Measurements from ENCODE around the gene CLK2. TPM values are rescaled to one million over a fixed set of nuclear protein-coding genes. Genes with fewer than 3 reads are reported as not detected.

Gene CLK2
- total and polyA plus RNA-seq, 2 of the 8 experiments (the other 6 are each of a cell fraction or from before 2014, with no cell fraction given), result 62.2 to 76.0 TPM

DNA sequence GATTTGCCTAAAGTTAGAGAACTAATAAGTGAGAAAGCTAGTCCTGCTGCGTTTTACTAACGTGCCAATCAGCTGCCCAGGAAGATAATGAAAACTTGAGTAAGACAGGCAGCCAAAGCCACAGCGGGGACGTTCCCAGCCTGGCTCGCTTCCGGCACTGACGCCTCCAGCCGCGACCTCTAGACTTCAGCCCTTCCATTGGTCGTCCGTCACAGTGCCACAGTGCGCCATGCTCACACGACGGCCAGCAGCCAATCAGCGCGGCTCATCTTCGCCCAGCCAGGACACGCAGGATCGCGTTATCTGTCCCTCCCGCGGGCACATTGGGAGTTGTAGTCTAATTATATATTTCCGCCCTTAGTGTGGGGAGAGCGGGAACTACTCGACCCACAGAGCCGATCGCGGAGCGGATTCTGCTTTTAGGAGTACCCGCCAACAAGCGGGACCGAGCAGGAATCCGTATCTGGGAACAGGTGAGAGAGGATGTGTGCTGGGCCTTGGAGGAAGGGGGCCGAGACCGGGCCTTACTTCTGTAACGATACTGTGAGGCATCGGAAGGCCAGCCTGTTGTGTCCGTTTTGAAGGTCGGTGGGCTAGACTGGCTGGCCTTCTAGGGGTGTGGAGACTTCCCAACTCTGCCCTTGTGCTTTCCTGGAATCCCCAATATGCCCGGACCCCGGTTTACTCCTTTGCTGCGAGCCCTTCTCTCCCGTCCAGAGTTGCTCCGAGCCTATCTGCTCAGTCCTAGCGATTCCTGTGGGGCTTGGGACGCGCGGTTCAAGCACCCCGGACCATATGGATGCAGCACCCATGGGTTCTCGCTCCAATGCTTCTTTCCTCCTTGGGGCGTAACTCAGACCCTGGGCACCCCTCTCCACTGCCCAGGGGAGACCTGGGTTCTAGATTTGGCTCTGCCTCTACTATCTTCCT lies 35.5 kb upstream of the CLK2 start, which contains the start of gene FDPS (continued):
- TF ChIP-seq BRCA1 (IDR thresholded peaks at IDR 0.05; ENCODE audit: low read depth, low read length) (peak; percentile 46; the same call in 1 of the 2 replicates), KDM5A (IDR thresholded peaks at IDR 0.05; ENCODE audit: low read length) (peak; percentile 65; the same call in 1 of the 2 replicates), POLR2AphosphoS5 (IDR thresholded peaks at IDR 0.05; ENCODE audit: low read depth, low read length) (peak; percentile 44), HDAC2 (IDR thresholded peaks at IDR 0.05; ENCODE audit: borderline replicate concordance in 1 of 2, low read depth in 2 of 2, low read length in 2 of 2) (peak; percentile 88 to 98), CHD1 (IDR thresholded peaks at IDR 0.05; ENCODE audit: low read depth, low read length) (no peak), BCL11A (IDR thresholded peaks at IDR 0.05; ENCODE audit: low read depth in 2 of 2, low read length in 2 of 2) (no peak), CBX5 (IDR thresholded peaks at IDR 0.05; ENCODE audit: low read depth, low read length) (no peak), SP1 (IDR thresholded peaks at IDR 0.05; ENCODE audit: low read depth, low read length) (peak; percentile 88), ZNF274 (IDR thresholded peaks at IDR 0.05; ENCODE audit: borderline replicate concordance, extremely low read depth, low read length) (no peak), SIN3A (conservative IDR thresholded peaks at IDR 0.05 in 1 of 2, IDR thresholded peaks at IDR 0.05 in 1 of 2; ENCODE audit: low read depth in 1 of 2, low read length in 2 of 2) (peak; percentile 66 to 93; a peak in 3 of 4 replicates)
- TF ChIP-seq, protein P1, sequence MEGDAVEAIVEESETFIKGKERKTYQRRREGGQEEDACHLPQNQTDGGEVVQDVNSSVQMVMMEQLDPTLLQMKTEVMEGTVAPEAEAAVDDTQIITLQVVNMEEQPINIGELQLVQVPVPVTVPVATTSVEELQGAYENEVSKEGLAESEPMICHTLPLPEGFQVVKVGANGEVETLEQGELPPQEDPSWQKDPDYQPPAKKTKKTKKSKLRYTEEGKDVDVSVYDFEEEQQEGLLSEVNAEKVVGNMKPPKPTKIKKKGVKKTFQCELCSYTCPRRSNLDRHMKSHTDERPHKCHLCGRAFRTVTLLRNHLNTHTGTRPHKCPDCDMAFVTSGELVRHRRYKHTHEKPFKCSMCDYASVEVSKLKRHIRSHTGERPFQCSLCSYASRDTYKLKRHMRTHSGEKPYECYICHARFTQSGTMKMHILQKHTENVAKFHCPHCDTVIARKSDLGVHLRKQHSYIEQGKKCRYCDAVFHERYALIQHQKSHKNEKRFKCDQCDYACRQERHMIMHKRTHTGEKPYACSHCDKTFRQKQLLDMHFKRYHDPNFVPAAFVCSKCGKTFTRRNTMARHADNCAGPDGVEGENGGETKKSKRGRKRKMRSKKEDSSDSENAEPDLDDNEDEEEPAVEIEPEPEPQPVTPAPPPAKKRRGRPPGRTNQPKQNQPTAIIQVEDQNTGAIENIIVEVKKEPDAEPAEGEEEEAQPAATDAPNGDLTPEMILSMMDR (IDR thresholded peaks at IDR 0.05; ENCODE audit: control extremely low read depth in 1 of 3, insufficient read depth in 1 of 3, low read depth in 1 of 3, low read length in 3 of 3), result 0 out of 4 replicates have a peak, but pooled peaks of 1 of the 3 experiments have one; percentile 7

Data from H1 (cell line).